ENCODE results near the gene ORAI1.
"Not testable (repeated sequence)": the region's sequence is repeated elsewhere in the genome, so short reads cannot be mapped to it uniquely, and the experiment has no call there.

The ORAI1 gene

GRCh38 chr12:121608301-121608700, 18.0 kb upstream of the ORAI1 start:
- DNase-seq = no peak

- DNase-seq = no peak
These were observed 15.8 kb upstream of the ORAI1 start for GRCh38 chr12:121610239-121611149.

- DNase-seq = no peak
These were observed 15.0 kb upstream of the ORAI1 start for GRCh38 chr12:121611306-121611705.

GRCh38 chr12:121613462-121613861, 12.9 kb upstream of the ORAI1 start:
- no peak for DNase-seq

GRCh38 chr12:121614872-121615467, 11.4 kb upstream of the ORAI1 start:
- DNase-seq = no peak

- DNase-seq = no peak
These were observed 7.6 kb upstream of the ORAI1 start for GRCh38 chr12:121618659-121619233.

- no peak for DNase-seq
These were observed 5.9 kb upstream of the ORAI1 start for GRCh38 chr12:121620333-121620891.

- DNase-seq = peak; percentile 44
These were observed 717 bp downstream of the ORAI1 start for GRCh38 chr12:121626853-121627640.

- no peak for DNase-seq
These were observed 1.7 kb downstream of the ORAI1 start for GRCh38 chr12:121628037-121628436.

- DNase-seq = no peak
These were observed 2.2 kb downstream of the ORAI1 start for GRCh38 chr12:121628536-121628935.

- no peak for DNase-seq
These were observed 4.5 kb downstream of the ORAI1 start for GRCh38 chr12:121630791-121631355.

- no peak for DNase-seq
These were observed 6.0 kb downstream of the ORAI1 start for GRCh38 chr12:121632069-121632970.

GRCh38 chr12:121633833-121634196, 7.5 kb downstream of the ORAI1 start:
- DNase-seq = not testable (repeated sequence)

- no peak for DNase-seq
These were observed 8.5 kb downstream of the ORAI1 start for GRCh38 chr12:121634836-121635235.

GRCh38 chr12:121637231-121637914, 11.0 kb downstream of the ORAI1 start:
- DNase-seq = no peak

GRCh38 chr12:121638298-121639202, 12.2 kb downstream of the ORAI1 start:
- no peak for DNase-seq

GRCh38 chr12:121641343-121641630, 15.0 kb downstream of the ORAI1 start:
- no peak for DNase-seq

- no peak for DNase-seq
These were observed 22.2 kb downstream of the ORAI1 start for GRCh38 chr12:121648458-121649028.

- DNase-seq = no peak
These were observed 23.0 kb downstream of the ORAI1 start for GRCh38 chr12:121649322-121649721.
